Measurements from ENCODE around the gene P4HA1.
A peak's percentile ranks its signal among the peaks of the same experiment; 100 is the strongest.
"Not testable (repeated sequence)": the region's sequence is repeated elsewhere in the genome, so short reads cannot be mapped to it uniquely, and the experiment has no call there.

P4HA1 gene

DNA sequence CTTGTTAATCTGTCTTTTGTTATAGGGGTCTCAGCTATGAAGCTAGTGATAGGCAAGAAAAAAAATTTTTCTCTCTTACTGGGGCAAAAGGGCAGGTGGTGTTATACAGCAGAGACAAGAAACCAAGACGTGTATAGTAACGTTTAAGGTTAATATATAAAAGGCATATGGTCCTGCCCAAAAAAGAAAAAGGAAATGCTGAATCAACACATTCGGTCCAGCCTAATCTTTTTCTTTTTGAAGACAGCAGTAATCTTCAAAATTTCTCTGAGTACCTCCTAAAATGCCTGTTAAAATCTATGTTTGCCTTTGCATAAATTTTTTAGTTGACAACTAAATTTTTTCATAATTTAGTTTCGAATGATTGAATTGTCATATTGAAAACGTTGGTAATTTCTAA is 54.5 kb downstream of the P4HA1 start:
- no peak for DNase-seq

DNA sequence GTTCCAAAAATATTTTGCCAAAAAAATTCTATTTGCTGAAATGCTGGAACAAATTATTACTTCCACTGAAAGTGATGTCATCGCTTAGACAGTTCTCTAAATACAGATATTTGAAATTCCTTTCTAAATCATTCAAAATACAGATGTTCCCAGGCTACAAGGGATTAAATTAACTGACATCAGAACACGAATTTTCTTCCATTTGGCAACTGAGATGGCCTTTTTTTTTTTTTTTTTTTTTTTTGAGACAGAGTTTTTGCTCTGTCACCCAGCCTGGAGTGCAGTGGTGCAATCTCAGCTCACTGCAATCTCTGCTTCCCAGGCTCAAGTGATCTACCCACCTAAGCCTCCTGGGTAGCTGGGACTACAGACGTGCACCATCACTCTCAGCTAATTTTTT is 57.0 kb downstream of the P4HA1 start:
- peak; percentile 78 for DNase-seq

DNA sequence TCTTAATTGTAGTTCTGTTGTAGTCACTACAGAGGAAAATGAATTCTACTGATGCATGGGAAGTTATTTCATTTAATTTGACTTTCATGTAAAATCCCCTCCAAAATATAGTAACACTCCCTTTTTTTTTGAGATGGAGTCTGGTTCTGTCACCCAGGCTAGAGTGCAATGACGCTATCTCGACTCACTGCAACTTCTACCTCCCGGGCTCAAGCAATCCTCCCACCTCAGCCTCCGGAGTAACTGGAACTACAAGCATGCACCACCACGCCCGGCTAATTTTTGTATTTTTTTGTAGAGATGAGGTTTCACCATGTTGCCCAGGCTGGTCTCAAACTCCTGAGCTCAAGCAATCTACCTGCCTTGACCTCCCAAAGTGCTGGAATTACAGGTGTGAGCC is 60.4 kb downstream of the P4HA1 start:
- DNase-seq, result not testable (repeated sequence)

DNA sequence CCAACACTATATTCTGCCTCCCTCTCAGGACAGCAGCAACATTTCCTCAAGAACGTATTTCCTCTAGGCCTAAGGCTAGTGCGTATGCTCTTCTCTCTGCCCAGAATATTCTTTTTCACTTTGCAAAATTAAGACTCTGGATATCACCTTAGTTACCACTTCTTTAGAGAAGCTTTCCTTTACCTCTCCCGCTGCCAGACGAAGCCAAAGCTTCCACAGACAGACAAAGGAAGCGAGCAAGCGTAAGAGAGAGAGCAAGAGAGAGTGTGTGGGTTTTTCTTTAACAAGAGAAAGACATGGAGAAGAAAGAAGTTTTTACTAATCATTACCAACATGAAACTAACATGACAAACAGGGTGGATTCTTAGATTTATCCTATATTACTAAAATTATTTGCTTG is 64.1 kb downstream of the P4HA1 start:
- no peak for DNase-seq

DNA sequence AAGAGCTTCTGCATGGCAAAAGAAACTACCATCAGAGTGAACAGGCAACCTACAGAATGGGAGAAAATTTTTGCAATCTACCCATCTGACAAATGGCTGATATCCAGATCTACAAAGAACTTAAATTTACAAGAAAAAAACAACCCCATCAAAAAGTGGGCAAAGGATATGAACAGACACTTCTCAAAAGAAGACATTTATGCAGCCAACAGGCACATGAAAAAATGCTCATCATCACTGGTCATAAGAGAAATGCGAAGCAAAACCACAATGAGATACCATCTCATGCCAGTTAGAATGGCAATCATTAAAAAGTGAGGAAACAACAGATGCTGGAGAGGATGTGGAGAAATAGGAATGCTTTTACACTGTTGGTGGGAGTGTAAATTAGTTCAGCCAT is 70.0 kb downstream of the P4HA1 start:
- not testable (repeated sequence) for DNase-seq

DNA sequence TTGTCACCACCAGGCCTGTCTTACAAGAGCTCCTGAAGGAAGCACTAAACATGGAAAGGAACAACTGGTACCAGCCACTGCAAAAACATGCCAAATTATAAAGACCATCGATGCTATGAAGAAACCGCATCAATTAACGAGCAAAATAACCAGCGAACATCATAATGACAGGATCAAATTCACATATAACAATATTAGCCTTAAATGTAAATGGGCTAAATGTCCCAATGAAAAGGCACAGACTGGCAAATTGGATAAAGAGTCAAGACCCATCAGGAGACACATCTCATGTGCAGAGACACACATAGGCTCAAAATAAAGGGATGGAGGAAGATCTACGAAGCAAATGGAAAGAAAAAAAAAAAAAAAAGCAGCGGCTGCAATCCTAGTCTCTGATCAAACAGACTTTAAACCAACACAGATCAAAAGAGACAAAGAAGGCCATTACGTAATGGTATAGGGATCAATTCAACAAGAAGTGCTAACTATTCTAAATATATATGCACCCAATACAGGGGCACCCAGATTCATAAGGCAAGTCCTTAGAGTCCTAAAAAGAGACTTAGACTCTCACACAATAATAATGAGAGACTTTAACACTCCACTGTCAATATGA is 73.1 kb downstream of the P4HA1 start:
- not testable (repeated sequence) for DNase-seq

DNA sequence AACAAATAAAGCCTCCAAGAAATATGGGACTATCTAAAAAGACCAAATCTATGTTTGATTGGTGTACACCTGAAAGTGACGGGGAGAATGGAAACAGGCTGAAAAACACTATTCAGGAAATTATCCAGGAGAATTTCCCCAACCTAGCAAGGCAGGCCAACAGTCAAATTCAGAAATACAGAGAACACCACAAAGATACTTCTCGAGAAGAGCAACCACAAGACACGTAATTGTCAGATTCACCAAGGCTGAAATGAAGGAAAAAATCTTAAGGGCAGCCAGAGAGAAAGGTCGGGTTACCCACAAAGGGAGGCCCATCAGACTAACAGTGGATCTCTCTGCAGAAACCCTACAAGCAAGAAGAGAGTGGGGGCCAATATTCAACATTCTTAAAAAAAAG is 73.7 kb downstream of the P4HA1 start:
- DNase-seq, result not testable (repeated sequence)

DNA sequence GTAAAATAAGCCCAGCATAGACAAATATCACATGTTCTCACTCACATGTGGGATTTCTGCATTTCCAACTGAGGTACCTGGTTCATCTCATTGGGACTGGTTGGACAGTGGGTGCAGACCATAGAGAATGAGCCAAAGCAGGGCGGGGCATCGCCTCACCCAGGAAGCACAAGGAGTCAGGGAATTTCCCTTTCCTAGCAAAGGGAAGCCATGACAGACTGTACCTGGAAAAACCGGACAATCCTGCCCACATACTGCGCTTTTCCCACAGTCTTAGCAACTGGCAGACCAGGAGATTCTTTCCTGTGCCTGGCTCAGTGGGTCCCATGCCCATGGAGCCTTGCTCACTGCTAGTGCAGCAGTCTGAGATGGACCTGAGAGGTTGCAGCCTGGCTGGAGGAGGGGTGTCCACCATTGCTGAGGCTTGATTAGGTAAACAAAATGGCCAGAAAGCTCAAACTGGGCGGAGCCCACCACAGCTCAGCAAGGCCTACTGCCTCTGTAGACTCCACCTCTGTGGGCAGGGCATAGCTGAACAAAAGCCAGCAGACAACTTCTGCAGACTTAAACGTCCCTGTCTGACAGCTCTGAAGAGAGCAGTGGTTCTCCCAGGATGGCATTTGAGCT is 75.0 kb downstream of the P4HA1 start:
- not testable (repeated sequence) for DNase-seq

DNA sequence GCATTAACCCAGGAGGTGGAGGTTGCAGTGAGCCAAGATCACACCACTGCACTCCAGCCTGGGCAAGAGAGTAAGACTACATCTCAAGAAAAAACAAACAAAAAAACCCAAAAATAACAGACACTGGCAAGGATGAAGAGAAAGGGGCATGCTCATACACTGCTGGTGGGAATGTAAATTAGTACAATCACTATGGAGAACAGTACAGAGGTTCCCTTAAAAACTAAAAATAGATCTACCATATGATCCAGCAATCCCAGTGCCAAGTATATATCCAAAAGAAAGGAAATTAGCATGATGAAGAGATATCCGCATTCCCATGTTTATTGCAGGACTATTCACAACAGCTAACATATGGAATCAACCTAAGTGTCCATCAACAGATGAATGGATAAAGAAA is 75.6 kb downstream of the P4HA1 start:
- DNase-seq, result no peak

DNA sequence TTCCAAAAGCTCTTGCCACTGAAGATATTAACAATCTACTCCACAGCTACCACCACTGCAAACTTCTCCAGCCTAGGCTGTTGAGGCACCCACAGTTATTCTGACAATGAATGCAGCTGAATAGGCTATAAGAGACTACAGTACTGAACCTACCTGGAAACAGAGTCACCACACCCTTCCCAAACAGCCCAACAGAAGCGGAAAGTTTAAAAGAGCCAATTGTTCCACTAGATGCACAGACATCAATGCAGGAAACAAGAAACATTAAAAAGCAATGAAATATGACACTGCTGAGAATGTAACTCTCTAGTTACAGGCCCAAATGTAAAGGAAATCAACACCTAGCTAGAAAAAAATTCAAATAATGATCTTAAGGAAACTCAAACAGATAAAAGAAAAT is 77.6 kb downstream of the P4HA1 start:
- no peak for DNase-seq

DNA sequence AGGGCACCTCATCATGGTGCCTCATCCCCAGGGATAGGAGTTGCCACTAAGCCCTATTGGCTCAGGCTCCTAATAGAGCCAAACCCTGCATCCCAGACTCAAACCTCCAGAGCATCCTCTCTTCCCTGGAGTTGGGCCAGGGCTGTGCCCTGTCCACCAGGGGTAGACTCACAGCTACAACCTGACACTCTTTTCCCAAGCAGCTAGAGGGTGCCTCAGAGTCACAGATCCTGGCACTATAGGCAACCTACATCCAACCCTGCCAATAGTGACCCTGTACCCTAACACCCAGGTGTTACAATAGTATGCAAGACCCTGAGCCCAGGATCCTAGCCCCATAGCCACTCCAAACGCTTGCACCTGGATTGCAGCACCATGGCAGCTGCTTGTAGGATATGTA is 78.0 kb downstream of the P4HA1 start:
- no peak for DNase-seq

DNA sequence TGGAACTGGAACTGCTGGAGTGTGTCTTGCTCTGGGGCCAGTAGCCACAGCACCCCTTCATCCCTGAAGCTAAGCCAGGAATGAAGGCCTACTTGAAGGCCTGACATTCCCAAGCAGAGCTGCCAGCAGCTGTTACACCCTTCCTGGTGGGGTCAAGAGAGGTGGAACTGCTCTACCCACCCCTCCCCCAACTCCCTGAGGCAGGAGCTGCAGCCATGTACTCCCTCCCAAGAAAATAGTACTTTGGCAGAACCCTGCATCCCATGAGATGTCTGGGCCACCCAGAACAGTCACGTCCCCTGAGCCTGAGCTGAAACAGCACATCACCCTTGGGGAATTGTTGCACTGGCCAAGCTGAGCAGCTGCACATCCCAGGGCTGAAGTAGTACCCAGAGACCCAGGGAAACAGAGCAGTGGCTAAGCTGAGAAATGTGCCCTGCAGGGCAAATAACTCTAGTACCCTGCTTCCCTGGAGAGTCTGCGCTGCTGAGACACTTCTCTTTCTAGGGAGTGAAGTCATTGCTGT is 78.6 kb downstream of the P4HA1 start:
- DNase-seq, result no peak

DNA sequence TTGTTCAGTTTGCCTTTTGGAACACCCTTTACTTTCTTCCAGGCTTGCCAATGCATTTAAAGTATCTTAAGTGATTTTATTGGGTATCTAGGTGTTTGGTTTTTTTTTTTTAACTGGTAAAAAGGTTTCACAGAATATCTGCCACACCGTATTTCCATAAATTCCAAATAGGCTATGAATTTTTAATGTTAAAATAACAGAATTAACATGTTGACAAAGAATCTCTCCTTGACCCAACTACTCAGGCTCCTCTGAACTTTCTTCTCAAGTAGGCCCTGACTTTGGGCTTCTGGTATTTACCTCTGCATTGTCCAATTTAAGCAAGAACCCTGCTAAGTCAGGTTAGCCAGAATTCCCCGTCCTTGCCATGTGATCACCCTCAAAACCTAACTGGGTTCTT is 80.9 kb downstream of the P4HA1 start:
- DNase-seq, result no peak

DNA sequence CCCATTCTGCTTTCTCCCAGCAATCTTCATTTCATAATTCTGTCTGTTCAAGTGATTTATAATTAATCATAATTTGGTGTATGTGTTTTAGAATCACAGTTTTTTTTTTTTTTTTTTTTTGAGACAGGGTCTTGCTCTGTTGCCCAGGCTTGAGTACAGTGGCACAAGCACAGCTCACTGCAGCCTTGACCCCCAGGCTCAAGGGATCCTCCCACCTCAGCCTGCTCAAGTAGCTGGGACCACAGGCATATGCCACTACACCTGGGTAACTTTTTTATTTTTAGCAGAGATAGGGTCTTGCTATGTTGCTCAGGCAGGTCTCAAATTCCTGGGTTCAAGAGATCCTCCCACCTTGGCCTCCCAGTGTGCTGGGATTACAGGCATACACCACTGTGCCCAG is 92.8 kb downstream of the P4HA1 start:
- no peak for DNase-seq

DNA sequence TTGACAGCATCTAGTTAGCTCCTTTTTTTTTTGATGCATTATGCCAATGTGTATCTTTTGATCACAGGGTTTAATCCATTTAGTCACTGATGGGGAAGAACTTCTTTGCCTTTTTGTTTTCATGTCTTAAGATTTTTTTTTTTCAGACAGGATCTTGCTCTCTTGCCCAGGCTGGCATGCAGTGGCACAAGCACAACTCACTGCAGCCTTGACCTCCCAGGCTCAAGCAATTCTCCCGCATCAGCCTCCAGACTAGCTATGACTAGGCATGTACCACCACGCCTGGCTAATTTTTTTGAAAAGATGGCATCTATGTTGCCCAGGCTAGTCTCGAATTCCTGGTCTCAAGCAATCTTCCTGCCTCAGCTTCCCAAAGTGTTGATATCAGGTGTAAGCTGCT is 95.7 kb downstream of the P4HA1 start:
- no peak for DNase-seq

DNA sequence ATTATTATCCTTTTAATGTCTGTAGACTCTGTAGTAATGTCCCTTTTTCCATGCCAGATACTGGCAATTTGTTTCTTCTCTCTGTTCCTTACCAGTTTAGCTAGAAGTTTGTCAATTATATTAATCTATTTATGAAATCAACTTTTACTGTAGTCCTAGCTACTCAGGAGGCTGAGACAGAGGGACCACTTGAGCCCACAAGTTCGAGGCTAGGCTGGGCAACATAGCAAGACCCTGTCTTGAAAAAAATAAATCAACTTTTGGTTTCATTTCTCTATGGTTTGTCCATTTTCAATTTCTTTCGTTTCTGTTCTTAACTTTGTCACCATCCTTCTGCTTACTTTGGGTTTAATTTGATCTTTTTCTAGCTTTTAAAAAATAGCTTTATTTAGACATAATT is 99.6 kb downstream of the P4HA1 start:
- no peak for DNase-seq

DNA sequence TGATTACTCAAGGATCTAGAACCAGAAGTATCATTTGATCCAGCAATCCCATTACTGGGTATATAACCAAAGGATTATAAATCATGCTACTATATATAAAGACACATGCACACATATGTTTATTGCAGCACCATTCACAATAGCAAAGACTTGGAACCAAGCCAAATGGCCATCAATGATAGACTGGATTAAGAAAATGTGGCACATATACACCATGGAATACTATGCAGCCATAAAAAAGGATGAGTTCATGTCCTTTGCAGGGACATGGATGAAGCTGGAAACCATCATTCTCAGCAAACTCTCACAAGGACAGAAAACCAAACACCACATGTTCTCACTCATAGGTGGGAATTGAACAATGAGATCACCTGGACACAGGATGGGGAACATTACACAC is 101.2 kb downstream of the P4HA1 start:
- DNase-seq, result not testable (repeated sequence)

DNA sequence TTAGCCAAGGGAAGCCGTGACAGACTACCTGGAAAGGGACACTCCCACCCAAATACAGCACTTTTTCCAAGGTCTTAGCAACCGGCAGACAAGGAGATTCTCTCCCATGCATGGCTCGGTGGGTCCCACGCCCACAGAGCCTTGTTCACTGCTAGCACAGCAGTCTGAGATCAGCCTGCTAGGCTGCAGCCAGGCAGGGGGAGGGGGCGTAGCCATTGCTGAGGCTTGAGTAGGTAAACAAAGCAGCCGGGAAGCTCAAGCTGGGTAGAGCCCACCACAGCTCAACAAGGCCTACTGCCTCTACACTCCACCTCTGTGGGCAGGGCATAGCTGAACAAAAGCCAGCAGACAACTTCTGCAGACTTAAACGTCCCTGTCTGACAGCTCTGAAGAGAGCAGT is 106.9 kb downstream of the P4HA1 start:
- not testable (repeated sequence) for DNase-seq

DNA sequence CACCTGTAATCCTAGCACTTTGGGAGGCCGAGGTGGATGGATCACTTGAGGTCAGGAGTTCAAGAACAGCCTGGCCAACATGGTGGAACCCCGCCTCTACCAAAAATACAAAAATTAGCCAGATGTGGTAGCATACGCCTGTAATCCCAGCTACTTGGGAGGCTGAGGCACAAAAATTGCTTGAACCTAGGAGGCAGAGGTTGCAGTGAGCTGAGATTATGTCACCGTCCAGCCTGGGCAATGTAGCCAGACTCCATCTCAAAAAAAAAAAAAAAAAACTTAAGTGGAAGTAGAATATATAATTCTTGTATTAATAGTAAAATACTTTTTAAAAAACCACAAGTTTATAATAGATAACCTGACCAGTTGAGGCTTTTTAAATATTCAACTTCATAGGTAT is 112.0 kb downstream of the P4HA1 start:
- not testable (repeated sequence) for DNase-seq

DNA sequence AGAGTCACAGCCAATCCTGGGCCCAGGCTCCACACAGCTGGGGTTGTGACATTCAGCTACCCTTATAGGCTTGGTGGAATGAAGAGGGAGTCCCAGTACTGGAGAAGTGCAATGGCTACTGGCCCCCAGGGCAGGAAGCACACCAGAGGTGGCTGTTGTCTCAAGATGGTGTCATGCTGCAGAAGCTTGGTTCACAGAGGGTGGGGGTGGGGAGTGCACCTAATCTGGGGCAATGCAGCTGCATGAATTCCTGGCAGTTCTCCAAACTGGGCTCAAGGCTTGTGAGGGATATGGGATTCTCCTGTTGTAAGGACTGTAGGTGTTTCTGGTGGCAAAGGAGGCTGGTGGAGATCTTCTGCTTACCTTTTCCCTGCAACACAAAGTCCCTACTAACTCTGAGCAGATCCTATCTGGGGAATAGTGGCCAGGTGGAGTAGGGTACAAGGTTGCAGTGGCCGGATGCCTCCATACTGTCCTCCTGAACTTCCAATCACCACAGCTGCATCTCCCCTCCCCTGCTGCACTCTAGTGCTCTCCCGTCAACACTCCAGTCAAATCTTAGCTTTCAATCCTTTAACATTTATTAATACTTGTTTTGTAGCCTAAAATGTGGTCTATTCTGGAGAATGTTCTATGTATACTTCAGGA is 114.7 kb downstream of the P4HA1 start:
- peak; percentile 5 for DNase-seq

DNA sequence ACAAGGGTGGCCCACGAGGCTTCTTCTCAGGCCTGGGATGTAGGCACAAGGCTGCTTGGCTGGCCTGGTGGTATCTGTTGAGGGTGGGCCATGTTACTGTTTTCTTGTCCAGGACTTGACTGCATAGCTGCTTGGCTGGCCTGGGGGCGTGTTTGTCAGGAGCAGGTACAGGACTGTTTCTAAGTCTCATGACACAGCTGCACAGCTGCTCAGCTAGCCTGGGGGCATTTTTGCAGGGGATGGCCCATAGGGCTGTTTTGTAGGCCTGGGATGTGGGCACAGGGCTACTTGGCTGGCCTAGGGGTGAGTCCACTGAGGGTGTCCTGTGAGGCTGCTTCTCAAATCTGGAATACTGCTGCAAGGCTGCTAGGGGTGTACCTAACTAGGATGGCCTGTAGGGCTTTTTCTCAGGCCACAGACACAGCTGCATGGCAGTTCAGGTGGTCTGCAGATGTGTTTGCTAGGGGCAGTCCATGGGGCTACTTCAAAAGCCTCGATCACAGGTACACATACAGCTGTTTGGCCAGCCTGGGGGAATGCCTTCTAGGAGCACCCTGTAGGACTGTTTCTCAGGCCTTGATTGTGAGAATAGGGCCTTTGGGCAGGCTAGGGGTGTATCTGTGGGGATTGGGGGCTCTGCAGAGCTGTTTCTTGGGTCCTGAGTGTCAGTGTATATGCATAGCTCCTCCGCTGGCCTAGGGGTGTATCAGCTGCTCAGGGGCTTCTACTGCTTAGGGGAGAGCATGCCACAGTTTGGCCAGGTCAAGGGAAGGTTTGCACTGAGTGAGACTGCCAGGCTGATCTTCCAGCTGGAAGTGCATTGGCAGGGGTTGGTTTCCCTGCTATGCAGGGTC is 115.4 kb downstream of the P4HA1 start:
- DNase-seq, result no peak

DNA sequence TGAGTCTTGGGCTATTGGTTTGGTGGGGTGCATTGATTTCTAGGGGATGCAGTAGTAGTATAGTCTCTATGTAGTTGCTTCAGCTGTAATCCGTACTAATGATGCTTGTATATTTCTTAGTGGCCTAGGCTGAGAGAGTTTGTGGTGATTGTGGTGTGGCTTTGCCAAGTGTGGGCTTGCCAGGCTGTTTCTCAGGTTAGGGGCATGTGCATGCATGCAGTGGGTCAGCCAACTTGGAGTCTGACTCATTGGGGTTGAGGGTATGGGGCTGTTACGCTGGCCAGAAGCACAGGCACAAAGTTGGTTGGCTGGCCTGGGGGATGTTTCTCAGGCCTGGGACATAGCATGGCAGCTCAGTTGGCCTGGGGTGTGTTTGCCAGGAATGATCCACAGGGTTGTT is 116.3 kb downstream of the P4HA1 start:
- DNase-seq, result no peak

DNA sequence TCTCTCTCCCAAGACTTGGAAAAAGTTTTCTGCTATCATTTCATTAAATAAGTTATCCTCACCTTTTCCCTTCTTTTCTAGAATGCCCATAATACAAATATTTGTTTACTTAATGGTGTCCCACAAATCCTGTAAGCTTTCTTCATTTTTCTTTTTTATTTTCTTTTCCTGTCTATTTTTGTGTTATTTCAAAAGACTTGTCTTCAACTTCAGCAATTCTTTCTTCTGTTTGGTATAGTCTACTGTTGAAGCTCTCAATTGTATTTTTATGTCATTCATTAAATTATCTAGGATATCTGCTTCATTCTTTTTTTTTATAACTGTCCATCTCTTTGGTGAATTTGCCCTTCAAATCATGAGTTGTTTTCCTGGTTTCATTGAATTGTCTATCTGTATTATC is 117.0 kb downstream of the P4HA1 start:
- DNase-seq, result no peak
